Thoracic aorta (tissue), 2 donors: Measurements from ENCODE around the gene MYH6. TPM values are rescaled to one million over a fixed set of nuclear protein-coding genes. Genes with fewer than 3 reads are reported as not detected.

ENCODE experiments used
- ATAC-seq: fragments of 150-250 bp; one replicate; pipeline ENCODE4 v1.8.0; 2017; ENCODE audit warnings: low read depth; ENCODE audit not compliant: insufficient number of reproducible peaks, low FRiP score
- DNase-seq: peaks from one replicate; pipeline ENCODE4 v3.0.0-alpha.2; 2020; ENCODE audit warnings: low spot score
- H3K27ac ChIP-seq, 2 donors: fragments of 200-600 bp; sonication (generic); 1 replicate in 1 of 2; 2 replicates in 1 of 2; pipeline ENCODE4 v1.5.1; 2016; ENCODE audit warnings: mild to moderate bottlenecking in 2 of 2, moderate library complexity in 2 of 2
- H3K27me3 ChIP-seq: fragments of 200-600 bp; sonication (generic); replicated peaks from 2 replicates; pipeline ENCODE4 v1.6.0; 2016; ENCODE audit warnings: mild to moderate bottlenecking; ENCODE audit not compliant: insufficient read depth
- H3K36me3 ChIP-seq: fragments of 200-600 bp; sonication (generic); one replicate; pipeline ENCODE4 v1.5.1; 2016
- H3K4me1 ChIP-seq, 2 donors: fragments of 200-600 bp; sonication (generic); 1 replicate in 1 of 2; 2 replicates in 1 of 2; pipeline versions ENCODE4 v1.5.1 to v1.6.0; 2016; ENCODE audit warnings: low read depth in 2 of 2, mild to moderate bottlenecking in 1 of 2; ENCODE audit not compliant: control insufficient read depth in 1 of 2
- H3K4me3 ChIP-seq: fragments of 200-600 bp; sonication (generic); 2 replicates; pipeline ENCODE4 v1.5.1; 2016; ENCODE audit warnings: mild to moderate bottlenecking
- H3K9me3 ChIP-seq: fragments of 200-600 bp; sonication (generic); 2 replicates; pipeline ENCODE4 v1.5.1; 2016
- total RNA-seq, 2 donors: library from RNA; depleted of rRNA; stranded (reverse); fragments of >200 nt; gene quantifications; one replicate each; pipeline versions ENCODE4 v1.1.0 to v1.2.3, GENCODE V29; 2016
- TF ChIP-seq, protein P1 (sequence below): fragments of 200-600 bp; sonication (generic); IDR thresholded peaks from one replicate; pipeline ENCODE4 v1.5.1; 2019; ENCODE audit warnings: antibody characterized with exemption

The MYH6 gene
- total RNA-seq, 2 donors from 2014 or later, result not detected

DNA sequence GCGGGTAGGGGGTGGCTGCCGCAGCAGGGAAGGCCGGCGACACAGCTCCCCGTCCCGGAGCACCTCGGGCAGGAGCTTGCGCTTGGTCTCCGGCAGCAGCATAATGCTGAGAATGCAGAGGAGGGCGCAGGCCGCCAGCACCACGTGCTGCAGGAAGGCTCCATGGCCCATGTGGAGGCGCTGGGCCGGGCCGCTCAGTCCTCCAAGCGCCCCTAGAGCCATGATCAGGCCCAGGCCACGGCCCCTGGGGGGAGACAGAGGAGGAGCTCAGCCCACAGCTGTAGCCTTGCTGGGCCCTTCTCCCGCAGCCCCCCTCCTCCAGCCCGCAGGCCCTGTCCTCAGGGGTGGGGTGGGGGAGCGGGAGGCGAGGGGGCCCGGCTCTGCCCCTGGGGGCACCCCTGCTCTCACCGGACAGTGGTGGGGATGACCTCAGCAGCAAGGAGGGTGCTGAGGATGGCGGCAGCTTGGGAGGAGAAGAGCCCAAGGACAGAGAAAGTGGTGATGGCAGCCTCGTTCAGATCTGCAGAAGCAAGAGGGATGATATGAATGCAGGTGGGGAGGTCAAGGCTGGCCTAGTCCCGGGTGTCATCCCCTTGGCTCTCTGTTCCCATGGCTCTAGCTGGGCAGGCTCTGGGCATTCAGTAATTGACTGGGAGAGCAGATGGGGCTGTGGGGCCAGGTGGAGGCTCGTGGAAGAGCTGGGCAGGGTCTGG, 61.2 kb downstream of the MYH6 start:
- Histone ChIP-seq H3K36me3 (no peaks in the 10 kb centered on the region), H3K4me3 (no peak overlapping the region), H3K9me3 (no peaks in the 10 kb centered on the region), H3K27ac (no peak overlapping the region), H3K4me1 (peaks cover 3 to 7% of the 10 kb centered on the region in 2 donors), H3K27me3 (no peaks in the 10 kb centered on the region)
- ATAC-seq (no peak), DNase-seq (no peak)
- TF ChIP-seq, protein P1, sequence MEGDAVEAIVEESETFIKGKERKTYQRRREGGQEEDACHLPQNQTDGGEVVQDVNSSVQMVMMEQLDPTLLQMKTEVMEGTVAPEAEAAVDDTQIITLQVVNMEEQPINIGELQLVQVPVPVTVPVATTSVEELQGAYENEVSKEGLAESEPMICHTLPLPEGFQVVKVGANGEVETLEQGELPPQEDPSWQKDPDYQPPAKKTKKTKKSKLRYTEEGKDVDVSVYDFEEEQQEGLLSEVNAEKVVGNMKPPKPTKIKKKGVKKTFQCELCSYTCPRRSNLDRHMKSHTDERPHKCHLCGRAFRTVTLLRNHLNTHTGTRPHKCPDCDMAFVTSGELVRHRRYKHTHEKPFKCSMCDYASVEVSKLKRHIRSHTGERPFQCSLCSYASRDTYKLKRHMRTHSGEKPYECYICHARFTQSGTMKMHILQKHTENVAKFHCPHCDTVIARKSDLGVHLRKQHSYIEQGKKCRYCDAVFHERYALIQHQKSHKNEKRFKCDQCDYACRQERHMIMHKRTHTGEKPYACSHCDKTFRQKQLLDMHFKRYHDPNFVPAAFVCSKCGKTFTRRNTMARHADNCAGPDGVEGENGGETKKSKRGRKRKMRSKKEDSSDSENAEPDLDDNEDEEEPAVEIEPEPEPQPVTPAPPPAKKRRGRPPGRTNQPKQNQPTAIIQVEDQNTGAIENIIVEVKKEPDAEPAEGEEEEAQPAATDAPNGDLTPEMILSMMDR, result no peak

DNA sequence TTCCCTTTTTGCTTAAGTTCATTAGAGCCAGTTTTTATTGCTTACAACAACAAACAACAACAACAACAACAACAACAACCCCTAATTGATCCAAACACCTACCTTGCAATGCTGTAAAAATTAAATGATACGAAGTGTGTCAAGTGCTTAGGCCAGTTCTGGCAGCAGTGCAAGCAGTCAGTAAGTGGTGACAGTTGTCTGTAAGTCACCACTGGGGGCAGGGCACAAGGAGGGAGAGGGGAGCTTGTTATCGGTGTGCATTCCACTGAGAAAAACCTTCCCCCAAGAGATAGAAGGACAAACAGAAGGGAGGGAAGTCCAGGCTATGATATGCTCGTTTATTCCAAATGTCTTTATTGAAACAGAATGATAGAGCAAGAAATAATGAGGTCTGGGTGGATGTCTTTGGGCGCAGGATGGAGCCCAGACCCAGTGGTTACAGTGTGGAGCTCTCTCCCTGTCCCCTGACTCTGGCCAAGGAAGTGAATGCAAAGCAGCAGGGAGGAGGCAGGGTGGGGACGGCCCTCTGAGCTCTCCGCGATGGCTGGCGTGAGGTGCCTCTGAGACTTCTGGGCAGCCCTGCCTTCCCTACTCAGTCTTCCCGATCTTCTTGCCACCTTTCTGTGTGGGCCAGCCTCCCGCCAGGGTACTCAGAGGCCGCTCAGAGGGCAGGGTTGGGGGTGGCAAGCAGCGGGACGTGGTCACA, 61.9 kb downstream of the MYH6 start:
- DNase-seq (no peak), ATAC-seq (no peak)
- no peak overlapping the region for H3K4me3 ChIP-seq
- no peaks in the 10 kb centered on the region for H3K36me3 ChIP-seq
- no peaks in the 10 kb centered on the region for H3K27me3 ChIP-seq
- no peaks in the 10 kb centered on the region for H3K9me3 ChIP-seq
- H3K27ac ChIP-seq, result no peak overlapping the region
- H3K4me1 ChIP-seq, result no peaks in the 10 kb centered on the region
- TF ChIP-seq, protein P1, result no peak

- DNase-seq (no peak), ATAC-seq (no peak)
- Histone ChIP-seq H3K27ac (no peak overlapping the region), H3K4me3 (no peak overlapping the region), H3K9me3 (no peaks in the 10 kb centered on the region), H3K36me3 (no peaks in the 10 kb centered on the region), H3K4me1 (no peaks in the 10 kb centered on the region), H3K27me3 (no peaks in the 10 kb centered on the region)
- TF ChIP-seq, protein P1, result no peak
Observed at GRCh38 chr14:23344481-23344880, 63.6 kb downstream of the MYH6 start.

DNA sequence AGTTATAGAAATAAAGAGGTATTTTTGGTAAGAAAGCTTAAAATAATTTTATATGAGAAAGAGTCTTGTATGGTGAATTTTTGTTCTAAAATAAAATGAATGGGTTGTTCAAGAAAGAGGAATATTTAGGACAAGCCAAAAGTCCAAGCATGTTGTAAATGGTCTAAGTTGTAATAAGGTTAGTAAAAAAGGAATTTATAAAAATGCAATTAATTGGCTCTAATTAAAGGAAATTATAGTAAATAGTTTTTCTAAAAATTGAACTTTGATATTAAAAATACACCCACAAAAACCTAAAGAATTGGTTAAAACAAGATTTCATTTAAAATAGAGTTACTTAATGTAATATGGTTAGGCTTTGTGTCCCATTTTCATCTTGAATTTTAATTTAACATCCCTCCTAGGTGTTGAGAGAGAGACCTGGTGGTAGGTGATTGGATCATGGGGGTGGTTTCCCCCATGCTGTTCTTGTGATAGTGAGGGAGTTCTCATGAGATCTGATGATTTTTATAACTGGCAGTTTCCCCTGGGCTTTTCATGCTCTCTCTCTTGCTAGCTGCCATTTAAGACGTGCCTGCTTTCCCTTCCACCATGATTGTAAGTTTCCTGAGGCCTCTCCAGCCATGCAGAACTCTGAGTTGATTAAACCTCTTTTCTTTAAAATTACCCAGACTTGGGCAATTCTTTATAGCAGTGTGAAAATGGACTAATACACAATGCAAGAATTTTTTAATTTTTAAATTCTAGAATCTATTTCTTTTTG, 68.4 kb downstream of the MYH6 start:
- Histone ChIP-seq H3K4me3 (no peak overlapping the region), H3K4me1 (no peaks in the 10 kb centered on the region), H3K36me3 (no peaks in the 10 kb centered on the region), H3K27me3 (no peaks in the 10 kb centered on the region), H3K9me3 (no peaks in the 10 kb centered on the region), H3K27ac (no peak overlapping the region)
- TF ChIP-seq, protein P1, result no peak
- ATAC-seq (no peak), DNase-seq (no peak)

- TF ChIP-seq, protein P1, result no peak
- ATAC-seq, result no peak
Observed at GRCh38 chr14:23335623-23336022, 72.5 kb downstream of the MYH6 start.

More at GRCh38 chr14:23335623-23336022, 72.5 kb downstream of the MYH6 start:
- Histone ChIP-seq H3K27me3 (no peaks in the 10 kb centered on the region), H3K27ac (no peak overlapping the region), H3K4me1 (no peaks in the 10 kb centered on the region), H3K9me3 (no peaks in the 10 kb centered on the region), H3K4me3 (no peak overlapping the region), H3K36me3 (no peaks in the 10 kb centered on the region)
- no peak for DNase-seq
